Adipocyte (in vitro differentiated cells): ENCODE results near the gene OPRM1.
A peak's percentile ranks its signal among the peaks of the same experiment; 100 is the strongest.

Experiments used
- DNase-seq: peaks from one replicate; pipeline ENCODE4 v3.0.0-alpha.2; 2015; ENCODE audit warnings: low read depth
- H3K27me3 ChIP-seq: replicated peaks from 2 replicates; pipeline ENCODE4 v1.7.0; 2013; ENCODE audit warnings: mild to moderate bottlenecking, low read length, moderate library complexity; ENCODE audit not compliant: control insufficient read depth, insufficient read depth
- H3K36me3 ChIP-seq: 2 replicates; pipeline ENCODE4 v1.7.0; 2013; ENCODE audit warnings: low read length, mild to moderate bottlenecking, moderate library complexity; ENCODE audit not compliant: control insufficient read depth, insufficient read depth, severe bottlenecking
- H3K4me1 ChIP-seq: 2 replicates; pipeline ENCODE4 v1.7.0; 2013; ENCODE audit warnings: mild to moderate bottlenecking, low read length, moderate library complexity; ENCODE audit not compliant: control insufficient read depth, insufficient read depth
- H3K4me3 ChIP-seq: 2 replicates; pipeline ENCODE4 v1.7.0; 2013; ENCODE audit warnings: mild to moderate bottlenecking, low read length, moderate library complexity
- H3K9ac ChIP-seq: 2 replicates; pipeline ENCODE4 v1.7.0; 2013; ENCODE audit warnings: mild to moderate bottlenecking, low read length, moderate library complexity
- H3K9me3 ChIP-seq: 2 replicates; pipeline ENCODE4 v1.7.0; 2013; ENCODE audit warnings: mild to moderate bottlenecking, low read length, moderate library complexity; ENCODE audit not compliant: control insufficient read depth

Gene OPRM1

DNA sequence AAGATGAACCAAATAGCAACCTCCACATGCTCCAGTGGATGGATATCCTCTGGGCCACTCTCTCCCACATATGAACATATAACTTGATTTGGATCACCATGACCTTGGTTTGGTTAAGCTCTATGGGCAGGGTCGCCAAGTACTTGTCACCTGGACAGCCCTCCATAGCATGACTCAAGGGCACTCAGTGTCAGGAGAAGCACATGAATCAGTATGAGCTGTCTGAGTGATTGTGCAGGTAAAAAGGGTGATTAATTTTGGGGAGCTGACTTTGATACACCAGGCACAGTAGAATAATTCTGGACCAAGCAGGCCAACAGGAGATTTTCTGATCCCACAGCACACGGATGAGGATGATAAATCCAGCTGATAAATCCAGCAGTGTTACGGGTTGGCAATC, 74.4 kb downstream of the OPRM1 start:
- Histone ChIP-seq H3K9me3 (no peaks in the 10 kb centered on the region), H3K27me3 (no peaks in the 10 kb centered on the region), H3K4me3 (no peak overlapping the region), H3K4me1 (no peaks in the 10 kb centered on the region), H3K9ac (no peak overlapping the region), H3K36me3 (no peaks in the 10 kb centered on the region)
- DNase-seq, result no peak

DNA sequence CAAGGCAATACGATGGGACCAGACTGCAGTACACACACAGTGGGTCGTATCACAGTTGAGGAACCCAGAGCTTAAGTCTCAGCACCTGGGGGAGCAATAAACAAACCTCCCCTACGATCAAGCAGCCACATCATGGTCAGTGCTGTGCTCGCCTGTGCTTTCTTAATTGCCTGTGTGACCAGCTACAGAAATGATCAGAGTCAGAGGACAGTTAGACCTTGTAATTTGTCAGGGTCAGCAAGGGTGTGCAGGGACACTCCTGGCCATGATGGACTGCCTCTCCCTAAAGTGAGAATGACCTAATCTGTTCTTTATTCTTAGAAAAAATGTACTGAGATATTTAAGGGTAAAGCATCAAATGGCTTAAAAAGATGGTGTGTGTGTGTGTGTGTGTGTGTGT, 78.4 kb downstream of the OPRM1 start:
- Histone ChIP-seq H3K4me1 (no peaks in the 10 kb centered on the region), H3K4me3 (no peak overlapping the region), H3K27me3 (no peaks in the 10 kb centered on the region), H3K36me3 (no peaks in the 10 kb centered on the region), H3K9ac (no peak overlapping the region), H3K9me3 (no peaks in the 10 kb centered on the region)
- DNase-seq, result no peak

DNA sequence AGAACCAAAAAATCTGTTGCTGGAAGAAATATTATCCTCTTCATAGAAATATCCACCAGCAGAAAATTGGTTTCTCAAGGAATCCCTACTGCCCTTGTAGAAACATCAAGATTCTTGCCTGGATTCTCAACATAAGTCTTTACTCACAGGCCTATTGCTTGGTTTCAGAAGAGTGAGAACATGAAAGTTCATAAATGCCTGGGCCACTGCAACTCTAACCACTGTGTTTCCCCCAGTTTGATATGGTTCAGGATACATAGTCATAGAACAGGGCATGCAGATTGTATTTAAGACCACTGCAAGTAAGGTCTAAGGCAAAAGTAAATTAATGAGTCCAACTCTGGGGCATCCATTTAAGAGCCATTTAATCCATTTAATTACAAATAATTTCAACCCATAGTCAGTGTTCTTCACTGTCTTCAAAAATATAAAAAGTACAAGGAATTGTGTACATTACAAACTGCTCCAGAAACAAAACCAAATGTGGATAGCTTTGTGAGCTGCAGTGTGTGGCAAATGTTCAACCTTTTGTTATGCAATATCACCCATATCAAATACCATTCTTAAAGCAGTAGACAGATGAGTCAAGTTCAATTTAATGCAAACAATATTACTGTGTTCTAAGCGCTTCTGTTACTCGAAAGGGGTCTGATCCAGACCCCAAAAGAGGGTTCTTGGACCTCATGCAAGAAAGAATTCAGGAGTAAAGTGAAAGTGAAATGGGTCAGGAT, 83.3 kb downstream of the OPRM1 start:
- no peak overlapping the region for H3K9ac ChIP-seq
- no peaks in the 10 kb centered on the region for H3K27me3 ChIP-seq
- DNase-seq, result peak; percentile 35
- H3K36me3 ChIP-seq, result no peaks in the 10 kb centered on the region
- H3K9me3 ChIP-seq, result no peaks in the 10 kb centered on the region
- H3K4me3 ChIP-seq, result no peak overlapping the region
- H3K4me1 ChIP-seq, result no peaks in the 10 kb centered on the region

DNA sequence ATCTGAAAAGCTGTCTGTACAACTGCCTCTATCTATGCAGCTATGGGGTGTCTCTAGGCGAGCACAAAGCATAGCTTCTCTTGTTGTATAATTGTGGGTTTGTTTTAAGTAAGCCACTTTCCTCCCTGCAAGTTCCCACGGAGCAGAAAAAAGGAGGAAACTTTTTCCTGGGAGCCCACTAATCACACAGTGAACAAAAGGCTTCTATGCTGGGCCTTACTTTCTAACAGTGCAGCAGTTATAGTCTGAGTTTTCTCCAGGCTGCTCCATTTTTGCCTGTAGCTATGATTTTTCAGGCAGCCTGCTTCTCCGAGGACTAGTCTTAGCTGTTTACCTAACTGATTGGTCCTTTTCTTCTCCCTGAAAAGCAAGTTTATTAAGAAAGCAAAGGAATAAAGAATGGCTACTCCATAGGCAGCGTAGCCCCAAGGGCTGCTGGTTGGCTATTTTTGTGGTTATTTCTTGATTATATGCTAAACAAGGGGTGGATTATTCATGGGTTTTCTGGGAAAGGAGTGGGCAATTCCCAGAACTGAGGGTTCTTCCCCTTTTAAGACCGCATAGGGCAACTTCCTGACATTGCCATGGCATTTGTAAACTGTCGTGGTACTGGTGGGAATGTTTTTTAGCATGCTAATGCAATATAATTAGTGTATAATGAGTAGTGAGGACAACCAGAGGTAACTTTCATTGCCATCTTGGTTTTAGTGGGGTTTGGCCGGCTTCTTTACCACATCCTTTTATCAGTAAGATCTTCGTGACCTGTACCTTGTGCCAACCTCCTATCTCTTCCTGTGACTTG, 84.3 kb downstream of the OPRM1 start:
- Histone ChIP-seq H3K4me3 (no peak overlapping the region), H3K9me3 (no peaks in the 10 kb centered on the region), H3K9ac (no peak overlapping the region), H3K4me1 (no peaks in the 10 kb centered on the region), H3K36me3 (no peaks in the 10 kb centered on the region), H3K27me3 (no peaks in the 10 kb centered on the region)
- no peak for DNase-seq

DNA sequence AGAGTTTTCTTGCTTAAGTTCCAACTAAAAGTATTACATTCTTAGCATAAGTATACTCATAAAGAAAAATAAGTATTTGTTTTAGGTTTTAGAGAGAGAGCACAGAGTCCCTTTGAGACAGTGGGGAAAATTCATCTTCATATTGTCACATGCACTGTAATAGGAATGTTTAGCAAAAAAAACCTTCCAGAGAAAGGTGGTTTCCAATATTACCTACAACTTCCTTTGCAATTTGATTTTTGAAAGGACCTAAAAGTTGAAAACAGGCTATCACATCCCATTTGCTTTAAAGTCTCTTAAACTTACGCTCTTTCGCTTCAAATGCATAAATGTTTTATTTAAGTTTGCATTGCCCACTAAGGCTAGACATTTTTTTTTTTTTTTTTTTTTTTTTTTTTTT, 86.4 kb downstream of the OPRM1 start:
- H3K9ac ChIP-seq, result no peak overlapping the region
- no peak for DNase-seq
- no peaks in the 10 kb centered on the region for H3K9me3 ChIP-seq
- H3K27me3 ChIP-seq, result no peaks in the 10 kb centered on the region
- no peaks in the 10 kb centered on the region for H3K36me3 ChIP-seq
- H3K4me1 ChIP-seq, result no peaks in the 10 kb centered on the region
- no peak overlapping the region for H3K4me3 ChIP-seq

DNA sequence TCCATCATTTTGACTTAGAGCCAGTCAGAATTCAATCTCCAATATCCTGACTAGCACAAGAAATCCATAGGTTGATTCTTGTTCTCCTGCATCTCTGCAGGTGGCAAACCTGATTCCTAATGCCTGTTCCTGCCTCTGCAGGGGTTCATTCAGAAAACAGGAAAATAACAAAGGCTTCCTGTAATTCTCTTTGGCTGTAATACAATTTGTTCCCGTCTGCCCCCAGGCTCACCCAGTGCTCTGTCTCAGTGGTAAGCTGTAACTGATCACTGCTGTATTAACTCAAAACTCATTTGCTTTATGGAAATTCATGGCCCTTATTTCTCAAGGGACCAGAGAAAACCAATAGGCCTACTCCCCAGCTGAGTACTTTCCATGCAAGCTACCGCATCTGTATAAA, 88.6 kb downstream of the OPRM1 start:
- Histone ChIP-seq H3K27me3 (no peaks in the 10 kb centered on the region), H3K36me3 (no peaks in the 10 kb centered on the region), H3K9ac (no peak overlapping the region), H3K4me3 (no peak overlapping the region), H3K9me3 (no peaks in the 10 kb centered on the region), H3K4me1 (no peaks in the 10 kb centered on the region)
- DNase-seq, result no peak

DNA sequence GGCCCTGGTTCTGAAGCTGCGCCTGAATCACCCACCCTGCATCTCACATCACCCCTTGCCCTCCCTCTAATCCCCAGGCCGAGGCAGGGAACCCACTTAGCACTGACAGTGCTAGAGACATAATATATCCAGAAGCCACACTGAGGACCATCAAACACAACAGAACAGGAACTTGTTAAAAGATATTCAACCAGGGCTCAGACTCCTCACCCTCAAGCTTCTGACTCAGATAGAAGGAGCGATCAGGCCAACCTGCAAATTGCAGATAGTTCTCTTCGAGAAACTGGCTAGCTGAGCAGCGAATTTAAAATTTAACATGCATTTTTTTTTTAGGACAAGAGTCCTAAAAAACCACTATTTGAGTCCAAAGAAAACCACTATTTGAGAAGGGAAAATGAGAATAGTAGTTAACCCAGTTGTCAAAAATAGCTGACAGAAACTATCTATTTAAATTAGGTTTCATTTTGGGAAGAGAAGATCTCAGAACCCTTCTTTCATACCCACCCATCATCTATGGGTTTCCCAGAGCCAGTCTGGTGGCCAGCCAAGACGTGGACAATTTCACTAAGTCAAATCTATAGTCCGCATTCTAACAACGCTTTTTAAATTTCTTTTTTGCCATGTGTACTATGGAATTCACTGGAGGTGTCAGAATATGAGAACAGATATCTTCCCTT, 95.6 kb downstream of the OPRM1 start:
- Histone ChIP-seq H3K27me3 (no peaks in the 10 kb centered on the region), H3K4me1 (no peaks in the 10 kb centered on the region), H3K9me3 (no peaks in the 10 kb centered on the region), H3K4me3 (no peak overlapping the region), H3K9ac (no peak overlapping the region), H3K36me3 (no peaks in the 10 kb centered on the region)
- no peak for DNase-seq

DNA sequence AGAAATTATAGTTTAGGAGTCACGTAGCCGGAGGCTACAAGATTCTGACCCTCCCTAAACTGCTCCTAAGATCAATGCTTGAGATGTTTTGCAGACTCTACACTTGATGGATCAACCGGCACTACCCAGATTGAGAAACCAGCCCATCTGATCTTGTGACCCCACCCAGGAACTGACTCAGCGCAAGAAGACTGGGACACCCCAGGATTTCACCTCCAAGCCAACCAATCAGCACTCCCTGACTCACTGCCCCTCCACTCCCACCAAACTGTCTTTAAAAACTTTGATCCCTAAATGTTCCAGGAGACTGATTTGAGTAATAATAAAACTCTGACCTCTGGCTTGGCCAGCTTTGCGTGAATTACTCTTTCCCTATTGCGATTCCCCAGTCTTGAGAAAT, 99.8 kb downstream of the OPRM1 start:
- H3K36me3 ChIP-seq, result no peaks in the 10 kb centered on the region
- no peaks in the 10 kb centered on the region for H3K9me3 ChIP-seq
- no peak overlapping the region for H3K9ac ChIP-seq
- H3K27me3 ChIP-seq, result no peaks in the 10 kb centered on the region
- H3K4me3 ChIP-seq, result no peak overlapping the region
- H3K4me1 ChIP-seq, result no peaks in the 10 kb centered on the region
- DNase-seq, result no peak

DNA sequence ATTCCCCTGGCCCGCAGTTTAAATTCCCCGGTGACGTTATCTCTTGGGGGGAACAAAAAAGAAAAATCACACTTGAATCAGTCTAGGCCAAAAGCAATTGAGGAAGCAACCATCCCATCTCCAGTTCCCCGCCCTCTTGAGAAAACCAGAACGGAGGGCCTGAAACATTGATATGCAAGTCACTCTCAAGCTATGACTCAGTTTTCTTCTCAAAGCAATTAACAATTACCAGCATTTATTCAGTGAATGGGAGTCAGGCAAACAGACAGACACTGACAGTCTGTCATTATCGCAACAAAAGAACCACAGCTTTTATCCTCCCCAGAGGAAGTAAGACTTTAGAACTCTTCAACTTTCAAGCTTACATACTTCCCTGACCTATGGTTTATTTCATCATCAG, 100.9 kb downstream of the OPRM1 start:
- H3K27me3 ChIP-seq, result no peaks in the 10 kb centered on the region
- H3K4me3 ChIP-seq, result no peak overlapping the region
- no peak overlapping the region for H3K9ac ChIP-seq
- DNase-seq, result no peak
- H3K4me1 ChIP-seq, result no peaks in the 10 kb centered on the region
- no peaks in the 10 kb centered on the region for H3K36me3 ChIP-seq
- H3K9me3 ChIP-seq, result no peaks in the 10 kb centered on the region

DNA sequence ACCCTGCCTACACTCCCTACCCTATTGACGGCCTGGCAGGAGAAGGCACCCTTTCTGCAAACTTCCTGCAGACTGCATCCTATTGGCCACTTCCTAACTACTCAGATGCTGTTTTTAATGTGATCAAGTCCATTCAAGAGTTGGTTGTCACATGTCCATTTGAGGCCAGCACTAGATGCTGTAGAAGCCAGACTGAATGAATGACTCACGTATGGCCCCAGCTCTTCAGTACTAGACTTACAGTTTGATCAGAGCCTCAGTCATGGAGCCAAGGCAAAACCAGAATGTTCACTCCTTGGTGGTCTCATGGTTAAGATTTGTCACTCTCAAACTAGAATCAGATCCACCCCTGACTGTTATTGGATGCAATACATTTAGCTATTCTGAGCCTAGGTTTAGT, 101.7 kb downstream of the OPRM1 start:
- Histone ChIP-seq H3K4me3 (no peak overlapping the region), H3K27me3 (no peaks in the 10 kb centered on the region), H3K36me3 (no peaks in the 10 kb centered on the region), H3K9ac (no peak overlapping the region), H3K9me3 (no peaks in the 10 kb centered on the region), H3K4me1 (no peaks in the 10 kb centered on the region)
- no peak for DNase-seq

DNA sequence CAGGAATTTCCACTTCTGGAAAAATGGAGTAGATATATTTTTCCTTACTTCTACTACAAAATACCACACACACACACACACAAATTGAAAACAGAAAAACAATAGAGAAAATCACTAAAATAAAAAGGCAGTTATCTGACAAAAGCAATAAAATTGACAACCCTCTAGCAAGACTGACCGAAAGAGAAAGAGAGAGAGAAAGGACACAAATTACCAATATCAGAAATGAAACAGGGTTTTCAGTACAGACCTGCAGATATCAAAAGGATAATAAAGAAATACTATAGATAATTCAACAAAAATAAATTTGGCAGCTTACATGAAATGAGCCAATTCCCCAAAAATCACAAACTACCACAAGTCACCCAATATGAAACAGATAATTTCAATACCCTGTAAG, 104.7 kb downstream of the OPRM1 start:
- Histone ChIP-seq H3K9ac (no peak overlapping the region), H3K36me3 (no peaks in the 10 kb centered on the region), H3K27me3 (peaks cover 3% of the 10 kb centered on the region), H3K4me3 (no peak overlapping the region), H3K9me3 (no peaks in the 10 kb centered on the region), H3K4me1 (no peaks in the 10 kb centered on the region)
- no peak for DNase-seq
